Measurements from ENCODE around the gene ADIG.
A peak's percentile ranks its signal among the peaks of the same experiment; 100 is the strongest.

The ADIG gene

DNA sequence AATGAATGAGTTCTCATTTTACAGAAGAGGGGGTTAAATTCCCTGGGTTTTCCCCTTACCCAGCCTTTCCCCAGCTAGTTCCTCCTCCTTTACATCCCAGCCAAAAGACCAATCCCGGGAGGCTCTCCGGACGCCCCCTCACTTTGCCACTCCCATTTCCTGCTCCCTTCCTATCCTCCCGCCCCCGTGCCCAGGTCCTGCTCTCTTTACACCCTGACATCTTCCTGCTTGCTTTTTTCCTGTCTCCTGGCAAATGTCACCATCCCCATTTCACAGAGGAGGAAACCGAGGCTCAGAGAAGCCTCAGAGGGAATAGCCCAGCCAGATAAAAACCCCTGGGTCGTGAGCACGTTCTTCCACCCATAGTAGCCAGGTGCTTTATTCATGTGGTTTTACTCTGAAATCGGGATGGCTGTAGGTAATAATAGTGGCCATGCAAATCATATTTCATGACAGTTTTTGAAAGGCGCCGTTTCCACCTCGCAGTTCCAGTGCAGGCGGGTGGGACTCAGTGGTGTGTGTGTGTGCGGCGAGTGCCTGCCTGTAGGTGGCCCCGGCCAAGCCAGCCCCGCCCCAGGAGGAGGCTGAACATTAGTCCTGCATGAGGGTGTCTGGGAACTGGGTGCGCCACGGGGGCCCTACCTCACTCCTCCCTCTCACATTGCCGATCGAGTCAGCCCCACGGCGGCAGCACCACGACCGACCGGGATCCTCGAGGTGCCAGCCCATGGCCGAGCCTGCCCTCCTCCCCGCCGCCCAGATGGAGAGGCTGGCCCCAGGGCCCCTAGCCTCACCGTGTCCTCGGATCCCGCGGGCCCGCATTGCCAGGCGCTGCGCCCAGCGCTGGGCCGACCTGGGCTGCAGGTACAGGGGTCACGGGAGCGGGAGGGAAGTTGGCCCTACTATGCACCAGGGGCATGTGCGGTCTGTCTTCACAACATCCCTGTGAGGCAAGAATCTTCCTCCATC, 20.5 kb downstream of the ADIG start, which contains the start of gene ARHGAP40:
ARHGAP40 (plus strand) TSS at position 594 of the 969 bp plus-strand sequence.
- peak in 3 of 4 experiments; percentile 1 to 20 (median 4) for DNase-seq (ENCODE audit: low read depth in 4 of 4, low spot score in 1 of 4)

GRCh38 chr20:38602185-38602581, 21.2 kb downstream of the ADIG start:
- DNase-seq (ENCODE audit: low read depth in 4 of 4, low spot score in 1 of 4), result no peak

DNA sequence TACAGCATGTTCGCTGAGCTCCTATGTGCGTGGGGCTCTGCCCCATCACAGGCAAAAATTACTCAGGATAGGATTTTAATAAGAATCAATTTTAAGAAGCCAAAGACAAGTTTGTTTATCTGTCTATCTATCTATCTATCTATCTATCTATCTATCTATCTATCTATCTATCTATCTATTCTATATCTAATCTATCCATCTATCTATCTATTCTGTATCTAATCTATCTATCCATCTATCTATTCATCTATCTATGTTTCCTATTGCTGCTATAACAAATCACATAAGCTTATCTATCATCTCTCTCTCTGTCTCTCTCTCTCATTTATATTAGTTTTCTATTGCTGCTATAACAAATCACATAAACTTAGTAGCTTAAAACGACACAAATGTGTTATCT, 22.3 kb downstream of the ADIG start:
- no peak for DNase-seq (ENCODE audit: low read depth in 4 of 4, low spot score in 1 of 4)

- DNase-seq (ENCODE audit: low read depth in 4 of 4, low spot score in 1 of 4), result no peak
Observed at GRCh38 chr20:38604873-38605303, 23.9 kb downstream of the ADIG start.

DNA sequence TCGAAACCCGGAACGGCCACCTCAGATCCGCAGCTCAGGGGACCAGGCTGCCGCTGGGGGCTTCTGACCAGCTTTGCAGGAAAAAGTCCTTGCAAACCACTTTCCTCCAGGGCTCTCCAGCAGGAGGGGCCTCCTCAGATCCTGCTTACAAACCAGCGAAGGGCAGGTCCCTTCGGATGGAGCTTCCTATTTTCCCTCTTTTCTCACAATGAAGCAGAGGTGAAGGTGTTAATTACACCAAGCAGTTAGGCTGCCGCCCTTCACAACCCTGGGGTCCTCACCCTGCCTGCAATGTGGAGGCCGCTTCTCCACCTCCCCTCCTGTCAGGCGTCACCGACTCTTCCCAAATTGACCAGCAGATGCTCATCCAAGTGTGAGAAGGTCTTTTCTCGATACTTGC, 26.4 kb downstream of the ADIG start:
- no peak for DNase-seq (ENCODE audit: low read depth in 4 of 4, low spot score in 1 of 4)

DNA sequence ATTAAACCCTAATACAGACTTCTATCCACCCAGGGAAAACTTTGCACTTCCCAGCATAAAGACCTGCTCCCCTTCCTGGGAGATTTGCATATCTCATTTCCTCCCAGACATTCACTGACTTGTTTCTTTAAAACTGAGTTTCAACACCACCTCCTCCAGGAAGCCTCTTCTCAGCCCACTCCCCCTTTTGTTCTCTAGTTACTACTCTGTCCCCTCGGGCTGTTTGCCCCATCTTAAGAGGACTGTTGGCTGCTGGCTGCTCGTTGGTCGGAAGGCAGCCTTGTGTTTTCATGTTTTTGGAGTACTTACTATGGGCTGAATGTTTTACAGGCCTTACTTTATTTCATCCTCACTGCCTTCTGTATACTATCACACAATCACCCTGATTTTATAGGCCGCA, 27.2 kb downstream of the ADIG start:
- DNase-seq (ENCODE audit: low read depth in 4 of 4, low spot score in 1 of 4), result no peak

- no peak for DNase-seq (ENCODE audit: low read depth in 4 of 4, low spot score in 1 of 4)
Observed at GRCh38 chr20:38609815-38610214, 28.8 kb downstream of the ADIG start.

DNA sequence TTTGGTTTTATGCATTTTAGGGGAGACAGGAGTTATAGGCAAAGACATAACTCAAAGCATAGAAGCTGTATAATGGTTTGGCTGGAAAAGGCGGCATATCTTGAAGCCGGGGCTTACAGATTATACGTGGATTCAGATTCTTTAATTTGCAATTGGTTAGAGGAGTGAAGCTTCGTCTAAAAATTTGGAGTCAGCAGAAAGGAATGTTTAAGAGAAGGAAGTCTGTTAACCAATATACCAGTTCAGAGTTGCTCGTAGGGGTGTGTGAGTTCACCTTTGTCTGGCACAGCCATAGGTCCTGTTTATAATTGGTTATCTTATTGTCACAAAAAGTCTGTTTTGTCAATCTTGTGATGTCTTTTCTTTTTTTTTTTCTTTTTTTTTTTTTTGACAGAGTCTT, 29.5 kb downstream of the ADIG start:
- no peak for DNase-seq (ENCODE audit: low read depth in 4 of 4, low spot score in 1 of 4)

- no peak for DNase-seq (ENCODE audit: low read depth in 4 of 4, low spot score in 1 of 4)
Observed at GRCh38 chr20:38612751-38613515, 31.9 kb downstream of the ADIG start.

DNA sequence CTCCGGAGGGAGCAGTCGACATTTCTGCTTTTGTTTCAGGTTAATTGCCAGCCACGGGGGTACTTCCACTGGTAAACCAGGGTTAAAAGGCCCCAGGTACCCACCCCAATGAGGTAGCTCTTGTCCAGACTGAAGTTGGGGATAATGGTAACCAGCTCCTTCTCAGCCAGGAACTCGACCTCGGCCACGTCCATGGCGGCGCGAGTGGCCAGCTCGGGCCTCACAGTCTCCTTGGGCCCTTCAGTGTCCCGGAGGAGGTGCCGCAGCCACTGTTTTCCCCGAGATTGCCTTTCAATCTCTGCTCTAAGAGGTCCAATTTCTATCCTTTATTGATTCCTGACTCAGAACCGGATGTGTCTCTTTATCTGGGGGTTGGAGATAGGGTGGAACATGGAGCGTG, 34.3 kb downstream of the ADIG start:
- DNase-seq (ENCODE audit: low read depth in 4 of 4, low spot score in 1 of 4), result no peak

GRCh38 chr20:38616457-38616856, 35.5 kb downstream of the ADIG start:
- no peak for DNase-seq (ENCODE audit: low read depth in 4 of 4, low spot score in 1 of 4)

DNA sequence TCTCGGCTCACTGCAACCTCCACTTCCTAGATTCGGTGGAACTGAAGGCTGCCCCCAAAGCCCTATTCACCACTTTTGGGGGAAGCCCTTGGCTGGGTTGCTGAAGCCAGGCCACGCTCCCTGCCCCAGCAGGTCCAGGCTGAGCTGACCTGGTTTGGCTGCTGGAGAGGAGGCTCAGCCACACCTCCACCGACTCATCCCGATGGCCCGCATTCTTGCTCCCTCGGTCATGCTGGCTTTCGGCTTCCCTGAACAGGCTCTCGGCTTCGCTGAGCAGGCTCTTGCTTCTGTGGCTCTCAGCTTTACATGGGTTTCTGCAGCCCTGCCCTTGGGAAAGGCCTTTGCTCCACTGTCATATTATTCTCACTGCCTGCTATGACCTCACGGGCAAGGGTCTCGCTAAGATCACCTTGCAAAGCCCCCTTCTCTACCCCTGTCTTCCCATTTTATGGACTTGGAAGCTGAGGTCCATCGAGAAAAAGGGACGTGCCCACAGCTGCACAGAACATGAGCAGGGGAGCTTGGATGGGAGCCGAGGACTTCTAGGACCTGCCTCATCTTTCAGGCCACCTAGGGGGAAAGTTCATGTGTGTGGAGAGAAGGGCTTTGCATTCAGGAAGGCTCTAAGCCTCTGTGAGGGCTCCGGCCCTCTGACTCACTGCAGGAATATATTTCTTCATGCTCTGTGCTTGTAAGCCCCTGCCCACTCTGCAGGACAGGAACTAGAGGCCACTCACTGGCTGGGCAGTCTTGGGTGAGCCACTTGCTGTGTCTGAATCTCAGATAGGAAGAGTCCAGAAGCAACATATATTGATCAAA, 36.2 kb downstream of the ADIG start:
- DNase-seq (ENCODE audit: low read depth in 4 of 4, low spot score in 1 of 4), result no peak

- no peak for DNase-seq (ENCODE audit: low read depth in 4 of 4, low spot score in 1 of 4)
Observed at GRCh38 chr20:38617830-38618196, 36.8 kb downstream of the ADIG start.

- no peak for DNase-seq (ENCODE audit: low read depth in 4 of 4, low spot score in 1 of 4)
Observed at GRCh38 chr20:38620441-38620840, 39.4 kb downstream of the ADIG start.

DNA sequence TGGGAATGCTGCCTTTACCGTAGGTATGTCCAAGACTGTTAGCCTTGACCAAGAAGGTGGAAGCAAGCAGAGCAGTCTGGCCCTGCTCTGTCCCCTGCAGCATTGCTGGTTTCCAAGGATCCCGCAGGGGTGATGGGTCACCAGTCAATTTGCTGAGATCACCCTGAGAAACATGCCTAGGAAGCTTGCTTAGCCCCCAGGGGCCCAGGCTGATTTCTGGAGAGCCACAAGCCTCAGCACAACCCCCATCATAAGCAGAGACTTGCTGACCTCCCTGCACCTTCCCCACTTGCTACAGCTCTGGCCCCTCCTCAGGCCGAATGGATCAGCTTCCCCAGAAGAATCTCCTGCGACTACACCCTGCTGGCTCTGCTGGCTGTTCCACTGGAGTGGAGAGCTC, 42.1 kb downstream of the ADIG start:
- no peak for DNase-seq (ENCODE audit: low read depth in 4 of 4, low spot score in 1 of 4)

- no peak for DNase-seq (ENCODE audit: low read depth in 4 of 4, low spot score in 1 of 4)
Observed at GRCh38 chr20:38624084-38624483, 43.1 kb downstream of the ADIG start.

DNA sequence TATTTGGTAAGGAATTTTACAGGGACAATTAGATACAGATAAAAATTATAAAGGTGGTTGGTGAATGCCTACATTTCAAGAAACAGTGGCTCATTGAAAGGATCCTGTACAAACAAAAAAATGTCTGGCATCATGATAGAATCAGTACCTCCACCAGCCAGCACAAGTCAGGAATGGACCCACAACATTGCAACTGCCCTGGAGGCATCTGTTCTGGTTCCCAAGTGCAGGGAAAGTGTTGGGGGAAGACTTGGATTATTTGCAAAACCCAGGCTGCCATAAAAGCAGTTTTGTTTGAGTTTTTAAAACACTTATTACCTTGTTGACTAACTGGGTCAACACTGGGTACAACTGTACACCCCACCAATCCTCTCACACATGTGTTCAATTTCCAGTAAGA, 44.9 kb downstream of the ADIG start:
- DNase-seq (ENCODE audit: low read depth in 4 of 4, low spot score in 1 of 4), result no peak

DNA sequence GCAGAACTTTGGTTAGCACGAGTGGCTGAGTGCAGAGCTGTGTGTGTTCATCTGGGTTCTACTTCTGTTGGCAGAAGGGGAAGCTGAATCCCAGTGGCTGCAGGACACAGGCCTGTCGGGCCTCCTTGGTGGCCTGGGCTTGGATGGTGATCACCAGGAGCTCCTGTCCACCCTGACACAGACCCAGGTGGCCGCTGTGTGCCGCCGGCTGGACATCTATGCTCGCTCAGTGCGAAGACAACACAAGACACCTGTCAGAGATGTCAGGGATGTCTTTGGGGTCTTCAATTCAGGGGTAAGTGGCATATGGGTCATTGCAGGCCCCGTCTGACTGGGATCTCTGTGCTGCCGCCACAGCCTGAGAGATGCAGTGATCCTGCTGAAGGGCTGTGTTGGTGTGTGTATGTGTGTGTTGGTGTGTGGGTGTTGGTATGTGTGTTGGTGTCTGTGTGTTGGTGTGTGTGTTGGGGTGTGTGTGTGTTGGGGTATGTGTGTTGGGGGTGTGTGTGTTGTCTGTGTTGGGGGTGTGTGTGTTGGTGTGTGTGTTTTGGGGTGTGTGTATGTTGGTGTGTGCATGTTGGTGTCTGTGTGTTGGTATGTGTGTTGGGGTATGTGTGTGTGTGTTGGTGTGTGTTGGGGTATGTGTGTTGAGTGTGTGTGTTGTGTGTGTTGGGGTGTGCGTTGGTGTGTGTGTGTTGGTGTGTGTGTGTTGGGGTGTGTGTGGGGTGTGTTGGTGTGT, 46.1 kb downstream of the ADIG start:
- DNase-seq (ENCODE audit: low read depth in 4 of 4, low spot score in 1 of 4), result no peak

- DNase-seq (ENCODE audit: low read depth in 4 of 4, low spot score in 1 of 4), result no peak
Observed at GRCh38 chr20:38628580-38629470, 47.8 kb downstream of the ADIG start.

GRCh38 chr20:38629979-38630378, 49.0 kb downstream of the ADIG start:
- DNase-seq (ENCODE audit: low read depth in 4 of 4, low spot score in 1 of 4), result no peak
